DMS153 (cell line): ENCODE data around the gene EPM2A.

Experiments used
- DNase-seq: peaks from one replicate; lab custom pipeline; 2025; lab: John Stamatoyannopoulos, UW

EPM2A gene

GRCh38 chr6:145673504-145673903 is 61.8 kb downstream of the EPM2A start:
- DNase-seq = no peak

GRCh38 chr6:145670311-145670710 is 65.0 kb downstream of the EPM2A start:
- no peak for DNase-seq

GRCh38 chr6:145669627-145670034 is 65.7 kb downstream of the EPM2A start:
- no peak for DNase-seq

- no peak for DNase-seq
These were observed 66.5 kb downstream of the EPM2A start for GRCh38 chr6:145668844-145669243.

- no peak for DNase-seq
These were observed 74.6 kb downstream of the EPM2A start for GRCh38 chr6:145660676-145661075.

- DNase-seq = no peak
These were observed 79.2 kb downstream of the EPM2A start for GRCh38 chr6:145656128-145656527.

- no peak for DNase-seq
These were observed 82.7 kb downstream of the EPM2A start for GRCh38 chr6:145652572-145652971.

GRCh38 chr6:145651988-145652387 is 83.3 kb downstream of the EPM2A start:
- no peak for DNase-seq

GRCh38 chr6:145648149-145648548 is 87.2 kb downstream of the EPM2A start:
- no peak for DNase-seq

- no peak for DNase-seq
These were observed 87.7 kb downstream of the EPM2A start for GRCh38 chr6:145647602-145648001.

GRCh38 chr6:145643760-145644159 is 91.6 kb downstream of the EPM2A start:
- no peak for DNase-seq

- peak; percentile 63 for DNase-seq
These were observed 101.2 kb downstream of the EPM2A start for GRCh38 chr6:145633981-145634627.

GRCh38 chr6:145632971-145633370 is 102.3 kb downstream of the EPM2A start:
- DNase-seq = no peak

- DNase-seq = peak; percentile 84
These were observed 103.9 kb downstream of the EPM2A start for GRCh38 chr6:145631374-145631773.

- no peak for DNase-seq
These were observed 104.7 kb downstream of the EPM2A start for GRCh38 chr6:145630598-145630997.

- DNase-seq = peak; percentile 25
These were observed 105.8 kb downstream of the EPM2A start for GRCh38 chr6:145629478-145629877.

- no peak for DNase-seq
These were observed 107.9 kb downstream of the EPM2A start for GRCh38 chr6:145627451-145627850.

- no peak for DNase-seq
These were observed 108.5 kb downstream of the EPM2A start for GRCh38 chr6:145626857-145627256.

- DNase-seq = no peak
These were observed 112.1 kb downstream of the EPM2A start for GRCh38 chr6:145623231-145623630.

GRCh38 chr6:145621776-145622175 is 113.5 kb downstream of the EPM2A start:
- DNase-seq = no peak

GRCh38 chr6:145620088-145620487 is 115.2 kb downstream of the EPM2A start:
- DNase-seq = no peak

- no peak for DNase-seq
These were observed 125.8 kb downstream of the EPM2A start for GRCh38 chr6:145609521-145609920.

- no peak for DNase-seq
These were observed 126.5 kb downstream of the EPM2A start for GRCh38 chr6:145608850-145609249.

GRCh38 chr6:145603991-145604390 is 131.3 kb downstream of the EPM2A start:
- no peak for DNase-seq
